ENCODE results near the gene ZSWIM7. TPM values are rescaled to one million over a fixed set of nuclear protein-coding genes. Genes with fewer than 3 reads are reported as not detected.

Gene ZSWIM7
- polyA plus RNA-seq, 1 experiment: 22.2 TPM

DNA sequence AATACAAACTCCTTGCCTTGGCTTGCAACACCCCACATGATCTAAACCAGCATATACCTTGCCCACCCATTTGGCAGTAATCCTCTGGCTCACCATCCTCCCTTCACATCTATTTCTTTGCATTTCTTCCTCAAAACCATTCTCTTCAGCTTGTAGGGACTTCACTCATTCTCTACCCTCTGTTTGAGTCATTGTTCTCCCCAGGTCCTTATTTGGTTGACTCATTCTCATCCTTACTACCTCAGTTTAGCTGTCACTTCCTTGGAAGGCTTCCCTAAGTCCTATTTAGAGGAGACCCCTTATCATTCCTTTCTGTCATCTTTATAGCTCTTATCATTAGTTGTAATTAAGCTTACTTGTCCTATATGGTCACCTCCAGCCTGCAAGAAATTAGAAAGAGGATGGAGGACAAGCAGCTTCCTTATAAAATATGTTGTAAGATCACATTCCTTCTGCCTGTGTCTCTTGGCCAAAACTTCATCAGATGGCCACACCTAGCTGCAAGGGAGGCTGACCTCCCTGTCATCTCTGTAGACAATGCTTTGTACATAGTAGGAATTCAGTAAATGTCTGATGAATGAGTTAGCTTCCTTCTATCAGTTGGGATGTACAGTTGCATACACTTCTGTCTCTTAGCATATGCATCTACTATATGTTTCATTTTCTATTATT, 1.9 kb upstream of the ZSWIM7 start:
- no peak overlapping the region for H3K27ac ChIP-seq (ENCODE audit: low read depth, low read length)
- CTCF ChIA-PET: interaction anchor here (0.9 to 1.7 kb wide), 3 partner anchors 13 to 173 kb away, joined by 4 to 8 read pairs (median 5); partner anchors contain the start of gene ADORA2B
- POLR2A ChIA-PET: interaction anchor here (0.6 kb wide), 1 partner anchor 335 kb away, joined by 3 read pairs; no protein-coding TSS in a partner anchor
- no peaks in the 10 kb centered on the region for H3K27me3 ChIP-seq (ENCODE audit: control insufficient read depth, insufficient read depth, low read length)
- no peaks in the 10 kb centered on the region for H3K9me3 ChIP-seq (ENCODE audit: control insufficient read depth, insufficient read depth, low read length)
- no peak for TF ChIP-seq CTCF (IDR thresholded peaks at IDR 0.05; ENCODE audit: low read depth, low read length)
- peak overlapping the region; percentile 80 for H3K4me3 ChIP-seq (ENCODE audit: low read depth, low read length)
- no peak for DNase-seq (ENCODE audit: low read depth, low spot score)

DNA sequence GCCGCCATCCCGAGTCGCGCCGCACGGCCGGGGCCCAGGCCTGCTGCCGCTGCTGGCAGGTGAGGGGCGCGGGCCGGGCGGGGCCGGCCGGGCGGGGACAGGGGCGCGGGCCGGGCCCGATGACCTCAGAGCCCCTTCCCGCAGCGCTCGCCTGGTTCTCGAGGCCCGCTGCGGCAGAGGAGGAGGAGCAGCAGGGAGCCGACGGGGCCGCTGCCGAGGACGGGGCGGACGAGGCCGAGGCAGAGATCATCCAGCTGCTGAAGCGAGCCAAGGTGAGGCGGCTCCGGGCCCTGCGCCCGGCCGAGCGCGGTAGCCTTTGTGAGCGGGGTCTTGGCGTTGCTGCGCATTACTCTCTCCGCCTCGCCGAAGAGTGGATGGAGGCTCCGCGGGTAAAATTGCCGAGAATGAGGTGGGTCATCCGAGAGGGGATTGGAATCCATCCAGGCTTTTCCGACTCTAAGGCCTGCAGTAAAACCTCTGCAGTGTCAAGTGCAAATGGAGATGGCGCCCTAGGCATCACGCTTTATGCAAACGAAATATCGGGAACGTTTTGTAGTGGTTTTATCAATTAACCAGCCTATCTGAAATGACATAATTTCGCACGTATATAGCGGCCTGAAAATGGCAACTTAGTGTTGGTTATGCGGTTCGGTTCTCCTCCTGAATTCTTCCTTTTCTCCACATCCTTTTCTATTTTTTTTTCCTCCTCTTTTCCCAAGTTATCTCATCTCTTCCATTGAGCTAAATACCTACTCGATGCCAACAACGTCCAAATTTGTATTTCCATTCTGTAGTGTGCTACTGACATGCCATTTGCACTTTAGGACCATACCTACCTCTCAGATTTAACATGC, 697 bp upstream of the ZSWIM7 start:
- Histone ChIP-seq H3K4me3 (ENCODE audit: low read depth, low read length) (peak overlapping the region; percentile 80), H3K27me3 (ENCODE audit: control insufficient read depth, insufficient read depth, low read length) (no peaks in the 10 kb centered on the region), H3K9me3 (ENCODE audit: control insufficient read depth, insufficient read depth, low read length) (no peaks in the 10 kb centered on the region), H3K27ac (ENCODE audit: low read depth, low read length) (peak overlapping the region; percentile 70)
- CTCF ChIA-PET: interaction anchor here (0.9 to 1.7 kb wide), 4 partner anchors 14 to 172 kb away, joined by 4 to 8 read pairs (median 5); partner anchors contain the start of gene ADORA2B
- DNase-seq (ENCODE audit: low read depth, low spot score): no peak
- POLR2A ChIA-PET: interaction anchor here (0.8 to 1.6 kb wide), 4 partner anchors 41 to 79 kb away, joined by 3 to 12 read pairs (median 7); partner anchors contain the start of gene ADORA2B
- no peak for TF ChIP-seq CTCF (IDR thresholded peaks at IDR 0.05; ENCODE audit: low read depth, low read length)

DNA sequence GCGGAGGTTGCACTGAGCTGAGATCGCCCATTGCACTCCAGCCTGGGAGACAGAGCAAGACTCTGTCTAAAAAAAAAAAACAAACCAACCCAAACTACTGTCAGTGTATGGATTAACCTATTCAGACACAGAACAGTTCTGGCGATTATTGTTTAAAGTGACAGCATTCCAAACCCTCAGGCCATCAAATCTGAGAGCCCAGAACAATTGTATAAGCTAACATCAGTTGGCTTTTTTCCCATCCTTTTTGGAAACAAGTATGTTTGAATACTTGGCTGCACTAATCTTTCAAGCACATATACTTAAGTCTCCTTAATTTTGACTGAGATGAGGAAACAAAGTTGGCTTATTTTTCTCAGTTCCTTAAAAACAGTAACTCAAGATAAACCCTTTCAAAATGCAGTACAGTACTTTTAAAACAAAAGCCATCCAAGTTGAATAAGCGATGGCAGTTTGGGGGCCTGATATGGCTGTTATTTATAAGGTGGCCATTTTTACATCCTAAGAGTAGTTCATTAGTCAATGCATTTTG, 1.4 kb downstream of the ZSWIM7 start:
- DNase-seq (ENCODE audit: low read depth, low spot score): no peak
- TF ChIP-seq CTCF (IDR thresholded peaks at IDR 0.05; ENCODE audit: low read depth, low read length): no peak
- Histone ChIP-seq H3K9me3 (ENCODE audit: control insufficient read depth, insufficient read depth, low read length) (no peaks in the 10 kb centered on the region), H3K27ac (ENCODE audit: low read depth, low read length) (no peak overlapping the region), H3K4me3 (ENCODE audit: low read depth, low read length) (no peak overlapping the region), H3K27me3 (ENCODE audit: control insufficient read depth, insufficient read depth, low read length) (no peaks in the 10 kb centered on the region)
- CTCF ChIA-PET: interaction anchor here (0.6 to 2.8 kb wide), 3 partner anchors 53 to 170 kb away, joined by 3 to 19 read pairs (median 12); partner anchors contain the start of gene ADORA2B
- POLR2A ChIA-PET: interaction anchor here (0.7 to 0.9 kb wide), 2 partner anchors 53 to 77 kb away, joined by 4 to 9 read pairs; partner anchors contain the start of gene ADORA2B

DNA sequence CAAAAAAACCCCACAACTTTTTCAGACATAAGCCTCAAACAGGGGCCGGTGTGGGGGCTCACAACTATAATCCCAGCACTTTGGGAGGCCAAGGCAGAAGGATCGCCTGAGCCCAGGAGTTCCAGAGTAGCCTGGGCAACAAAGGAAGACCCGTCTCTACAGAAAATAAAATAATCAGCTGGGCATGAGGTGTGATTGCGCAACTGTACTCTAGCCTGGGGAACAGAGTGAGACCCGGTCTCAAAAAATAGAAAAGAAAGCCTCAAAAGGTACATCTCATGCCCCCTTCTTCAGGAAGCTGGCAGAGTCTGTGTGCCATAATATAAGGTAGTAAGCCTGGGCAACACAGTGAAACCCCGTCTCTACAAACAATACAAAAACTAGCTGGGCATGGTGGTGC, 3.2 kb downstream of the ZSWIM7 start:
- Histone ChIP-seq H3K27me3 (ENCODE audit: control insufficient read depth, insufficient read depth, low read length) (no peaks in the 10 kb centered on the region), H3K9me3 (ENCODE audit: control insufficient read depth, insufficient read depth, low read length) (no peaks in the 10 kb centered on the region), H3K27ac (ENCODE audit: low read depth, low read length) (no peak overlapping the region), H3K4me3 (ENCODE audit: low read depth, low read length) (no peak overlapping the region)
- no peak for TF ChIP-seq CTCF (IDR thresholded peaks at IDR 0.05; ENCODE audit: low read depth, low read length)
- CTCF ChIA-PET: interaction anchor here (1.7 to 2.8 kb wide), 2 partner anchors 51 to 168 kb away, joined by 5 to 12 read pairs; partner anchors contain the start of gene ADORA2B
- POLR2A ChIA-PET: no interaction called here
- no peak for DNase-seq (ENCODE audit: low read depth, low spot score)

All from AG04450 (cell line).